ENCODE data around the gene ARMC9.

Gene ARMC9

GRCh38 chr2:231272991-231273390 is 74.6 kb downstream of the ARMC9 start:
- H3K23ac ChIP-seq (ENCODE audit: low read depth, low read length, poor library complexity), result no peak overlapping the region
- no peak overlapping the region for H3K4me2 ChIP-seq (ENCODE audit: insufficient read depth, low read length, poor library complexity, severe bottlenecking)
- no peak overlapping the region for H3K9ac ChIP-seq (ENCODE audit: low read depth, low read length, poor library complexity)
- DNase-seq (ENCODE audit: low spot score), result no peak
- no peaks in the 10 kb centered on the region for H3K79me1 ChIP-seq (ENCODE audit: low read depth, low read length)
- H2BK5ac ChIP-seq (ENCODE audit: low read length), result no peak overlapping the region
- no peaks in the 10 kb centered on the region for H3K4me1 ChIP-seq (ENCODE audit: control insufficient read depth in 2 of 2, insufficient read depth in 1 of 2, low read depth in 1 of 2, low read length in 2 of 2)
- H4K91ac ChIP-seq (ENCODE audit: low read depth, low read length, poor library complexity), result no peak overlapping the region
- no peak overlapping the region for H3K4ac ChIP-seq (ENCODE audit: low read length)
- no peak overlapping the region for H2BK12ac ChIP-seq (ENCODE audit: low read length)
- H4K8ac ChIP-seq (ENCODE audit: low read depth, low read length), result no peak overlapping the region
- H2AFZ ChIP-seq (ENCODE audit: low read length), result no peak overlapping the region
- H2BK15ac ChIP-seq (ENCODE audit: low read length), result no peak overlapping the region
- no peak overlapping the region for H3K4me3 ChIP-seq (ENCODE audit: low read length in 2 of 2)
- no peaks in the 10 kb centered on the region for H3K9me3 ChIP-seq (replicated peaks in 1 of 2; ENCODE audit: control insufficient read depth in 2 of 2, insufficient read depth in 1 of 2, low read depth in 1 of 2, low read length in 2 of 2)
- H3K27ac ChIP-seq (replicated peaks; ENCODE audit: low read length), result no peak overlapping the region
- no CpG with 5 or more reads among the region's 4 CpGs for whole genome bisulfite sequencing, 2 donors (ENCODE audit: extremely low coverage in 2 of 2, insufficient read length in 2 of 2, insufficient replicate concordance in 1 of 2)
- H2AK5ac ChIP-seq (ENCODE audit: low read depth, low read length), result no peak overlapping the region
- H3K27me3 ChIP-seq (ENCODE audit: control insufficient read depth in 3 of 3, insufficient read depth in 3 of 3, low read depth in 1 of 3, low read length in 3 of 3), result no peaks in the 10 kb centered on the region
- no peak overlapping the region for H2BK120ac ChIP-seq (ENCODE audit: low read depth, low read length)
- no peak overlapping the region for H3K14ac ChIP-seq (ENCODE audit: low read length)
- H3K18ac ChIP-seq (ENCODE audit: low read length), result no peak overlapping the region
- H3K36me3 ChIP-seq (replicated peaks in 1 of 2; ENCODE audit: control insufficient read depth in 2 of 2, insufficient read depth in 2 of 2, low read length in 2 of 2), result peaks cover 19 to 86% of the 10 kb centered on the region in 2 donors

- Histone ChIP-seq H3K9ac (ENCODE audit: low read depth, low read length, poor library complexity) (no peak overlapping the region), H3K23ac (ENCODE audit: low read depth, low read length, poor library complexity) (no peak overlapping the region), H3K4me3 (ENCODE audit: low read length in 2 of 2) (no peak overlapping the region), H3K36me3 (replicated peaks in 1 of 2; ENCODE audit: control insufficient read depth in 2 of 2, insufficient read depth in 2 of 2, low read length in 2 of 2) (peaks cover 18 to 88% of the 10 kb centered on the region in 2 donors), H2BK120ac (ENCODE audit: low read depth, low read length) (no peak overlapping the region), H2BK15ac (ENCODE audit: low read length) (no peak overlapping the region), H3K14ac (ENCODE audit: low read length) (no peak overlapping the region), H3K4me2 (ENCODE audit: insufficient read depth, low read length, poor library complexity, severe bottlenecking) (no peak overlapping the region), H3K9me3 (replicated peaks in 1 of 2; ENCODE audit: control insufficient read depth in 2 of 2, insufficient read depth in 1 of 2, low read depth in 1 of 2, low read length in 2 of 2) (no peaks in the 10 kb centered on the region), H2AK5ac (ENCODE audit: low read depth, low read length) (no peak overlapping the region), H3K27me3 (ENCODE audit: control insufficient read depth in 3 of 3, insufficient read depth in 3 of 3, low read depth in 1 of 3, low read length in 3 of 3) (no peaks in the 10 kb centered on the region), H3K18ac (ENCODE audit: low read length) (no peak overlapping the region), H2BK12ac (ENCODE audit: low read length) (no peak overlapping the region), H2AFZ (ENCODE audit: low read length) (no peak overlapping the region), H4K91ac (ENCODE audit: low read depth, low read length, poor library complexity) (no peak overlapping the region), H3K4ac (ENCODE audit: low read length) (no peak overlapping the region), H3K27ac (replicated peaks; ENCODE audit: low read length) (no peak overlapping the region), H3K4me1 (ENCODE audit: control insufficient read depth in 2 of 2, insufficient read depth in 1 of 2, low read depth in 1 of 2, low read length in 2 of 2) (no peaks in the 10 kb centered on the region), H3K79me1 (ENCODE audit: low read depth, low read length) (no peaks in the 10 kb centered on the region), H2BK5ac (ENCODE audit: low read length) (no peak overlapping the region), H4K8ac (ENCODE audit: low read depth, low read length) (no peak overlapping the region)
- no CpG with 5 or more reads among the region's 2 CpGs for WGBS, 2 donors (ENCODE audit: extremely low coverage in 2 of 2, insufficient read length in 2 of 2, insufficient replicate concordance in 1 of 2)
- no peak for DNase-seq (ENCODE audit: low spot score)
Measured at GRCh38 chr2:231276987-231277386, 78.6 kb downstream of the ARMC9 start.

GRCh38 chr2:231277962-231278361 is 79.5 kb downstream of the ARMC9 start:
- no peak overlapping the region for H3K4me3 ChIP-seq (ENCODE audit: low read length in 2 of 2)
- no peaks in the 10 kb centered on the region for H3K27me3 ChIP-seq (ENCODE audit: control insufficient read depth in 3 of 3, insufficient read depth in 3 of 3, low read depth in 1 of 3, low read length in 3 of 3)
- H2AFZ ChIP-seq (ENCODE audit: low read length), result no peak overlapping the region
- H3K4me2 ChIP-seq (ENCODE audit: insufficient read depth, low read length, poor library complexity, severe bottlenecking), result no peak overlapping the region
- DNase-seq (ENCODE audit: low spot score), result no peak
- H3K18ac ChIP-seq (ENCODE audit: low read length), result no peak overlapping the region
- H3K14ac ChIP-seq (ENCODE audit: low read length), result no peak overlapping the region
- H4K91ac ChIP-seq (ENCODE audit: low read depth, low read length, poor library complexity), result no peak overlapping the region
- H3K4me1 ChIP-seq (ENCODE audit: control insufficient read depth in 2 of 2, insufficient read depth in 1 of 2, low read depth in 1 of 2, low read length in 2 of 2), result no peaks in the 10 kb centered on the region
- no peaks in the 10 kb centered on the region for H3K79me1 ChIP-seq (ENCODE audit: low read depth, low read length)
- H2AK5ac ChIP-seq (ENCODE audit: low read depth, low read length), result no peak overlapping the region
- no peak overlapping the region for H2BK5ac ChIP-seq (ENCODE audit: low read length)
- no peak overlapping the region for H2BK12ac ChIP-seq (ENCODE audit: low read length)
- H3K36me3 ChIP-seq (replicated peaks in 1 of 2; ENCODE audit: control insufficient read depth in 2 of 2, insufficient read depth in 2 of 2, low read length in 2 of 2), result peaks cover 16 to 87% of the 10 kb centered on the region in 2 donors
- H2BK120ac ChIP-seq (ENCODE audit: low read depth, low read length), result no peak overlapping the region
- no peaks in the 10 kb centered on the region for H3K9me3 ChIP-seq (replicated peaks in 1 of 2; ENCODE audit: control insufficient read depth in 2 of 2, insufficient read depth in 1 of 2, low read depth in 1 of 2, low read length in 2 of 2)
- no peak overlapping the region for H2BK15ac ChIP-seq (ENCODE audit: low read length)
- no peak overlapping the region for H3K23ac ChIP-seq (ENCODE audit: low read depth, low read length, poor library complexity)
- no peak overlapping the region for H3K27ac ChIP-seq (replicated peaks; ENCODE audit: low read length)
- WGBS, 2 donors (ENCODE audit: extremely low coverage in 2 of 2, insufficient read length in 2 of 2, insufficient replicate concordance in 1 of 2), result no CpG with 5 or more reads among the region's 8 CpGs
- H3K9ac ChIP-seq (ENCODE audit: low read depth, low read length, poor library complexity), result no peak overlapping the region
- H4K8ac ChIP-seq (ENCODE audit: low read depth, low read length), result no peak overlapping the region
- no peak overlapping the region for H3K4ac ChIP-seq (ENCODE audit: low read length)

GRCh38 chr2:231278868-231279267 is 80.4 kb downstream of the ARMC9 start:
- H4K8ac ChIP-seq (ENCODE audit: low read depth, low read length), result no peak overlapping the region
- H3K4me2 ChIP-seq (ENCODE audit: insufficient read depth, low read length, poor library complexity, severe bottlenecking), result no peak overlapping the region
- no peak overlapping the region for H2BK12ac ChIP-seq (ENCODE audit: low read length)
- no peaks in the 10 kb centered on the region for H3K4me1 ChIP-seq (ENCODE audit: control insufficient read depth in 2 of 2, insufficient read depth in 1 of 2, low read depth in 1 of 2, low read length in 2 of 2)
- no peak overlapping the region for H2BK5ac ChIP-seq (ENCODE audit: low read length)
- no CpG with 5 or more reads among the region's 2 CpGs for WGBS, 2 donors (ENCODE audit: extremely low coverage in 2 of 2, insufficient read length in 2 of 2, insufficient replicate concordance in 1 of 2)
- H3K4me3 ChIP-seq (ENCODE audit: low read length in 2 of 2), result no peak overlapping the region
- DNase-seq (ENCODE audit: low spot score), result no peak
- no peaks in the 10 kb centered on the region for H3K27me3 ChIP-seq (ENCODE audit: control insufficient read depth in 3 of 3, insufficient read depth in 3 of 3, low read depth in 1 of 3, low read length in 3 of 3)
- no peak overlapping the region for H2AFZ ChIP-seq (ENCODE audit: low read length)
- no peak overlapping the region for H2BK120ac ChIP-seq (ENCODE audit: low read depth, low read length)
- no peak overlapping the region for H2AK5ac ChIP-seq (ENCODE audit: low read depth, low read length)
- no peak overlapping the region for H3K27ac ChIP-seq (replicated peaks; ENCODE audit: low read length)
- H3K9me3 ChIP-seq (replicated peaks in 1 of 2; ENCODE audit: control insufficient read depth in 2 of 2, insufficient read depth in 1 of 2, low read depth in 1 of 2, low read length in 2 of 2), result no peaks in the 10 kb centered on the region
- H3K9ac ChIP-seq (ENCODE audit: low read depth, low read length, poor library complexity), result no peak overlapping the region
- no peak overlapping the region for H3K23ac ChIP-seq (ENCODE audit: low read depth, low read length, poor library complexity)
- no peak overlapping the region for H3K4ac ChIP-seq (ENCODE audit: low read length)
- H4K91ac ChIP-seq (ENCODE audit: low read depth, low read length, poor library complexity), result no peak overlapping the region
- no peak overlapping the region for H3K14ac ChIP-seq (ENCODE audit: low read length)
- no peak overlapping the region for H2BK15ac ChIP-seq (ENCODE audit: low read length)
- peaks cover 11 to 86% of the 10 kb centered on the region in 2 donors for H3K36me3 ChIP-seq (replicated peaks in 1 of 2; ENCODE audit: control insufficient read depth in 2 of 2, insufficient read depth in 2 of 2, low read length in 2 of 2)
- no peak overlapping the region for H3K18ac ChIP-seq (ENCODE audit: low read length)
- H3K79me1 ChIP-seq (ENCODE audit: low read depth, low read length), result no peaks in the 10 kb centered on the region
